Measurements from ENCODE around the gene LBX2. TPM values are rescaled to one million over a fixed set of nuclear protein-coding genes. Genes with fewer than 3 reads are reported as not detected.

LBX2 gene
- total and polyA plus RNA-seq, 9 of the 15 experiments (the other 6 are each of a cell fraction or from before 2014, with no cell fraction given) = 0.39 to 6.2 (median 1.8) TPM; not detected in 1

DNA sequence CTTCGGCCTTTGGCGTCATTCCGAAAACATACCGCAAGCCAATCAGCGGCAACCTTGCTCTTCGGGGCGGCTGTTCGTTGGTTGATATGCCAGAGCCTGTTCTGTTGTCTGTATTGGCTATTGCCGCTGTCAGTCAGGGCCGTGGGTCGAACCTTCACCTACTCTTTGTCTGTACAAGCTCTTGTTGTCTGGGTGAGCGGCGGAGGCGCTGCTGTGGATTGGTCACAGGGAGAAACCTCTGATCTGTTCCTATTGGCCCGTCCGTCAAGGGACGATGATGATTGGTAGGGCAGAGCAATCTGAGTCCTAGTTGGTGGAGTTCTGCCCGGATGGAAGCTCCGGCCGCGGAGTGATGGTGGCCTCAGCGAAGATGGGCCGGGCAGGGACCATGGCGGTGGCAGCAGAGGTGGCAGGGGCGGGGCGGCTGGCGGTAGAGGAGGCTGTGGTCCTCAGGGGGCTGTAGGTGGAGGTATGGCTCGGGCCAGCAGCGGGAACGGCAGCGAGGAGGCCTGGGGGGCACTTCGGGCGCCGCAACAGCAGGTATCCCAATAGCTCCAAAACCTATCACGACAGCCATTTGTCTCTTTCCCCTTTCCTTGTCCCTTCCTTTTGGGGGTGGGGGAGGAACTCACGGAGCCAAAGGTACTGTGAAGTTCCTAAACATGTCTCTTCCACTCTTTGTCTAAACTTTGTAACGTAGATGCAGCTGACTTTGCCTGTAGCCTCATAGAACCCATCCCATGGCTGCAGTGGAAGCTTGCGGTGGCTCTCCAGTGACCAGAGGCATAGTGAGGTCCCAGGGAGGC, 41.1 kb downstream of the LBX2 start, which contains the start of gene WBP1 (continued):
- TF ChIP-seq ERF (CRISPR knock-in tag; IDR thresholded peaks at IDR 0.05) (no peak), KLF16 (IDR thresholded peaks at IDR 0.05) (no peak), CC2D1A (IDR thresholded peaks at IDR 0.05) (no peak), CHD2 (IDR thresholded peaks at IDR 0.05; ENCODE audit: low read depth, low read length) (peak; percentile 82), SRSF1 (IDR thresholded peaks at IDR 0.05; ENCODE audit: low read depth, low read length) (no peak), SAP30 (IDR thresholded peaks at IDR 0.05; ENCODE audit: borderline replicate concordance, insufficient read depth, low read depth, low read length, poor library complexity, severe bottlenecking) (no peak), SAFB (IDR thresholded peaks at IDR 0.05; ENCODE audit: borderline replicate concordance, low read depth, low read length) (no peak), RCOR1 (IDR thresholded peaks at IDR 0.05; ENCODE audit: borderline replicate concordance in 1 of 2, low read depth in 2 of 2, low read length in 2 of 2) (peak in 1 of 2 experiments; percentile 38; a peak in 1 of 4 replicates), MCM2 (IDR thresholded peaks at IDR 0.05; ENCODE audit: low read depth) (no peak), NRF1 (conservative IDR thresholded peaks at IDR 0.05 in 1 of 2, IDR thresholded peaks at IDR 0.05 in 1 of 2) (peak; percentile 58 to 65), CEBPB (tag; IDR thresholded peaks at IDR 0.05) (no peak), SRF (CRISPR knock-in tag; IDR thresholded peaks at IDR 0.05) (no peak), TRIM28 (IDR thresholded peaks at IDR 0.05) (no peak)
- TF ChIP-seq, protein P1, sequence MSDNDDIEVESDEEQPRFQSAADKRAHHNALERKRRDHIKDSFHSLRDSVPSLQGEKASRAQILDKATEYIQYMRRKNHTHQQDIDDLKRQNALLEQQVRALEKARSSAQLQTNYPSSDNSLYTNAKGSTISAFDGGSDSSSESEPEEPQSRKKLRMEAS (CRISPR knock-in tag; IDR thresholded peaks at IDR 0.05) = no peak
- TF ChIP-seq, protein P2, sequence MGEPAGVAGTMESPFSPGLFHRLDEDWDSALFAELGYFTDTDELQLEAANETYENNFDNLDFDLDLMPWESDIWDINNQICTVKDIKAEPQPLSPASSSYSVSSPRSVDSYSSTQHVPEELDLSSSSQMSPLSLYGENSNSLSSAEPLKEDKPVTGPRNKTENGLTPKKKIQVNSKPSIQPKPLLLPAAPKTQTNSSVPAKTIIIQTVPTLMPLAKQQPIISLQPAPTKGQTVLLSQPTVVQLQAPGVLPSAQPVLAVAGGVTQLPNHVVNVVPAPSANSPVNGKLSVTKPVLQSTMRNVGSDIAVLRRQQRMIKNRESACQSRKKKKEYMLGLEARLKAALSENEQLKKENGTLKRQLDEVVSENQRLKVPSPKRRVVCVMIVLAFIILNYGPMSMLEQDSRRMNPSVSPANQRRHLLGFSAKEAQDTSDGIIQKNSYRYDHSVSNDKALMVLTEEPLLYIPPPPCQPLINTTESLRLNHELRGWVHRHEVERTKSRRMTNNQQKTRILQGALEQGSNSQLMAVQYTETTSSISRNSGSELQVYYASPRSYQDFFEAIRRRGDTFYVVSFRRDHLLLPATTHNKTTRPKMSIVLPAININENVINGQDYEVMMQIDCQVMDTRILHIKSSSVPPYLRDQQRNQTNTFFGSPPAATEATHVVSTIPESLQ (CRISPR knock-in tag; IDR thresholded peaks at IDR 0.05) = no peak
- TF ChIP-seq, protein P3, sequence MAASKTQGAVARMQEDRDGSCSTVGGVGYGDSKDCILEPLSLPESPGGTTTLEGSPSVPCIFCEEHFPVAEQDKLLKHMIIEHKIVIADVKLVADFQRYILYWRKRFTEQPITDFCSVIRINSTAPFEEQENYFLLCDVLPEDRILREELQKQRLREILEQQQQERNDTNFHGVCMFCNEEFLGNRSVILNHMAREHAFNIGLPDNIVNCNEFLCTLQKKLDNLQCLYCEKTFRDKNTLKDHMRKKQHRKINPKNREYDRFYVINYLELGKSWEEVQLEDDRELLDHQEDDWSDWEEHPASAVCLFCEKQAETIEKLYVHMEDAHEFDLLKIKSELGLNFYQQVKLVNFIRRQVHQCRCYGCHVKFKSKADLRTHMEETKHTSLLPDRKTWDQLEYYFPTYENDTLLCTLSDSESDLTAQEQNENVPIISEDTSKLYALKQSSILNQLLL (CRISPR knock-in tag; IDR thresholded peaks at IDR 0.05; ENCODE audit: borderline replicate concordance) = no peak
- TF ChIP-seq, protein P4, sequence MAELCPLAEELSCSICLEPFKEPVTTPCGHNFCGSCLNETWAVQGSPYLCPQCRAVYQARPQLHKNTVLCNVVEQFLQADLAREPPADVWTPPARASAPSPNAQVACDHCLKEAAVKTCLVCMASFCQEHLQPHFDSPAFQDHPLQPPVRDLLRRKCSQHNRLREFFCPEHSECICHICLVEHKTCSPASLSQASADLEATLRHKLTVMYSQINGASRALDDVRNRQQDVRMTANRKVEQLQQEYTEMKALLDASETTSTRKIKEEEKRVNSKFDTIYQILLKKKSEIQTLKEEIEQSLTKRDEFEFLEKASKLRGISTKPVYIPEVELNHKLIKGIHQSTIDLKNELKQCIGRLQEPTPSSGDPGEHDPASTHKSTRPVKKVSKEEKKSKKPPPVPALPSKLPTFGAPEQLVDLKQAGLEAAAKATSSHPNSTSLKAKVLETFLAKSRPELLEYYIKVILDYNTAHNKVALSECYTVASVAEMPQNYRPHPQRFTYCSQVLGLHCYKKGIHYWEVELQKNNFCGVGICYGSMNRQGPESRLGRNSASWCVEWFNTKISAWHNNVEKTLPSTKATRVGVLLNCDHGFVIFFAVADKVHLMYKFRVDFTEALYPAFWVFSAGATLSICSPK (IDR thresholded peaks at IDR 0.05; ENCODE audit: borderline replicate concordance) = no peak
- TF ChIP-seq, protein P5, sequence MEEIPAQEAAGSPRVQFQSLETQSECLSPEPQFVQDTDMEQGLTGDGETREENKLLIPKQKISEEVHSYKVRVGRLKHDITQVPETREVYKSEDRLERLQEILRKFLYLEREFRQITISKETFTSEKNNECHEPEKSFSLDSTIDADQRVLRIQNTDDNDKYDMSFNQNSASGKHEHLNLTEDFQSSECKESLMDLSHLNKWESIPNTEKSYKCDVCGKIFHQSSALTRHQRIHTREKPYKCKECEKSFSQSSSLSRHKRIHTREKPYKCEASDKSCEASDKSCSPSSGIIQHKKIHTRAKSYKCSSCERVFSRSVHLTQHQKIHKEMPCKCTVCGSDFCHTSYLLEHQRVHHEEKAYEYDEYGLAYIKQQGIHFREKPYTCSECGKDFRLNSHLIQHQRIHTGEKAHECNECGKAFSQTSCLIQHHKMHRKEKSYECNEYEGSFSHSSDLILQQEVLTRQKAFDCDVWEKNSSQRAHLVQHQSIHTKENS (CRISPR knock-in tag; IDR thresholded peaks at IDR 0.05) = no peak
- TF ChIP-seq, protein P6, sequence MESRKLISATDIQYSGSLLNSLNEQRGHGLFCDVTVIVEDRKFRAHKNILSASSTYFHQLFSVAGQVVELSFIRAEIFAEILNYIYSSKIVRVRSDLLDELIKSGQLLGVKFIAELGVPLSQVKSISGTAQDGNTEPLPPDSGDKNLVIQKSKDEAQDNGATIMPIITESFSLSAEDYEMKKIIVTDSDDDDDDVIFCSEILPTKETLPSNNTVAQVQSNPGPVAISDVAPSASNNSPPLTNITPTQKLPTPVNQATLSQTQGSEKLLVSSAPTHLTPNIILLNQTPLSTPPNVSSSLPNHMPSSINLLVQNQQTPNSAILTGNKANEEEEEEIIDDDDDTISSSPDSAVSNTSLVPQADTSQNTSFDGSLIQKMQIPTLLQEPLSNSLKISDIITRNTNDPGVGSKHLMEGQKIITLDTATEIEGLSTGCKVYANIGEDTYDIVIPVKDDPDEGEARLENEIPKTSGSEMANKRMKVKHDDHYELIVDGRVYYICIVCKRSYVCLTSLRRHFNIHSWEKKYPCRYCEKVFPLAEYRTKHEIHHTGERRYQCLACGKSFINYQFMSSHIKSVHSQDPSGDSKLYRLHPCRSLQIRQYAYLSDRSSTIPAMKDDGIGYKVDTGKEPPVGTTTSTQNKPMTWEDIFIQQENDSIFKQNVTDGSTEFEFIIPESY (CRISPR knock-in tag; IDR thresholded peaks at IDR 0.05) = no peak

Measured in K562 (cell line).